ENCODE results near the gene RHOB.

RHOB gene

GRCh38 chr2:20465716-20466394 lies 19.0 kb downstream of the RHOB start:
- no peak overlapping the region for H3K4me3 ChIP-seq (ENCODE audit: low read length)
- TF ChIP-seq, protein P1, sequence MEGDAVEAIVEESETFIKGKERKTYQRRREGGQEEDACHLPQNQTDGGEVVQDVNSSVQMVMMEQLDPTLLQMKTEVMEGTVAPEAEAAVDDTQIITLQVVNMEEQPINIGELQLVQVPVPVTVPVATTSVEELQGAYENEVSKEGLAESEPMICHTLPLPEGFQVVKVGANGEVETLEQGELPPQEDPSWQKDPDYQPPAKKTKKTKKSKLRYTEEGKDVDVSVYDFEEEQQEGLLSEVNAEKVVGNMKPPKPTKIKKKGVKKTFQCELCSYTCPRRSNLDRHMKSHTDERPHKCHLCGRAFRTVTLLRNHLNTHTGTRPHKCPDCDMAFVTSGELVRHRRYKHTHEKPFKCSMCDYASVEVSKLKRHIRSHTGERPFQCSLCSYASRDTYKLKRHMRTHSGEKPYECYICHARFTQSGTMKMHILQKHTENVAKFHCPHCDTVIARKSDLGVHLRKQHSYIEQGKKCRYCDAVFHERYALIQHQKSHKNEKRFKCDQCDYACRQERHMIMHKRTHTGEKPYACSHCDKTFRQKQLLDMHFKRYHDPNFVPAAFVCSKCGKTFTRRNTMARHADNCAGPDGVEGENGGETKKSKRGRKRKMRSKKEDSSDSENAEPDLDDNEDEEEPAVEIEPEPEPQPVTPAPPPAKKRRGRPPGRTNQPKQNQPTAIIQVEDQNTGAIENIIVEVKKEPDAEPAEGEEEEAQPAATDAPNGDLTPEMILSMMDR (conservative IDR thresholded peaks at IDR 0.05; ENCODE audit: low read depth, low read length), result no peak
- peak; percentile 83 for DNase-seq (ENCODE audit: low read depth)

DNA sequence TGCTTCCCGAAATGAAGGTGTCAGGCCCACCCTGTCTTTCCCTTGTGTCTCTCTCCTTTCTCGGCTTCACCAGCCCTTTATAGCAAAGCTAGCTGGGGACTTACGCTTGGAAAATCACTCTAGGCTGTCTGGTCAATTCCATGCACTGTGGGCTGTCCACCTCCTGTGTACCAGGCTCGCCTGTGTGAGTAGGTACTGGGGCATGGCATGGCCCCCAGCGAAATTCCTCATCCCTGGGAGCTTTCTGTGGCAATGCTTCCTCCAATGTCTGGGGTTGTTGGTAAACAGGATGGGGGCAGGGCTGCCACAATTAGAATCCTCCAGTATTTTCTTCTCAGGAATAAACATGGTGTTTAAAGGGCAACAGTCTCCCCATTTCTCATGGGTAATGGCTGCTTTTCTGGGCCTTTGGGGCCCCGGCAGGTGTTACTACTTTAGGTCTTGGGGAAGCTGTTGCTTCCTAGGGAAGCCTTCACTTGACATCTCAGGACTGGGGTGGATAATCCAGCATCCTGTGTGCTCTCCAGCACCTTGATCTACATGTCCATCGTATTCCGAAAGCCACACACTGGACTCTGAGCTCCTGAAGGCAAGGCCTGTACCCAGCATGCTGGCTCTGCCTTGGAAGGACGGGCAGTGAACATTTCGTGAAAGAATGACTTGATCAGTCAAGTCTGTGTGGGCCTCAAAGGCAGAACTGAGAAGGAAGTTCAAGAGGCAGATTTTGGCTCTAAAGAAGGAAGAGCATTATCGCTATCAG lies 21.1 kb downstream of the RHOB start:
- no peak overlapping the region for H3K4me3 ChIP-seq (ENCODE audit: low read length)
- no peak for DNase-seq (ENCODE audit: low read depth)
- TF ChIP-seq, protein P1 (conservative IDR thresholded peaks at IDR 0.05; ENCODE audit: low read depth, low read length), result no peak

- no peak for DNase-seq (ENCODE audit: low read depth)
- H3K4me3 ChIP-seq (ENCODE audit: low read length), result no peak overlapping the region
- TF ChIP-seq, protein P1 (conservative IDR thresholded peaks at IDR 0.05; ENCODE audit: low read depth, low read length), result no peak
Measured at GRCh38 chr2:20468549-20469500, 22.0 kb downstream of the RHOB start.

DNA sequence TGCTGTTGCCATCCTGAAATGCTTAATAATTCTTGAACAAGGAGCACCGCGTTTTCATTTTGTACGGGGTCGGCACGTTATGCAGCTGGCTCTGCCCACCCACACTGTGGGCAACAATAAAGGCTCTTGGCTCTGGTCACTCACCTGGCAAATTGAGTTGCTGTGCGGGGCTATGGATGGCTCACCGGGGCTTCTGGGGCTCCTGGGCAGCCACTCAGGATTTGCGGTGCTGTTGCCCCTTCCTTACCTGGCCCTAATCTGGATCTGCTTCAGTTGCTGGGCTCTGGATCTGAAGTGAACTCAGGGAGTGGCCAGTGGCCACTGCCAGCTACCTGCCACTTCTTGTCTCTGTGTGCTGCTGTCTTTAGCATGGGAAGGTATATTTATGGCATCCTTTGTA lies 22.7 kb downstream of the RHOB start:
- DNase-seq (ENCODE audit: low read depth), result no peak
- TF ChIP-seq, protein P1 (conservative IDR thresholded peaks at IDR 0.05; ENCODE audit: low read depth, low read length), result no peak
- no peak overlapping the region for H3K4me3 ChIP-seq (ENCODE audit: low read length)

DNA sequence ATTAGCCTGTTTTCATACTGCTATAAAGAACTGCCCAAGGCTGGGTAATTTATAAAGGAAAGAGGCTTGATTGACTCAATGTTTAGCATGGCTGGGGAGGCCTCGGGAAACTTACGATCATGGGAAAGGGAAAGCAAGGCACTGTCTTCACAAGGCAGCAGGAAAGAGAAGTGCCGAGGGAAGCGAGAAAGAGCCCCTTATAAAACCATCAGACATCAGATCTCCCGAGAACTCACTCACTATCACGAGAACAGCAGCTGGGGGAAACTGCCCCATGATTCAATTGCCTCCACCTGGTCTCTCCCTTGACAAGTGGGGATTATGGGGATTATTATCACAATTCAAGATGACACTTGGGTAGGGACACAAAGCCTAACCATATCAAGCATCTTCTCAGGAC lies 23.3 kb downstream of the RHOB start:
- no peak for DNase-seq (ENCODE audit: low read depth)
- TF ChIP-seq, protein P1 (conservative IDR thresholded peaks at IDR 0.05; ENCODE audit: low read depth, low read length), result no peak

DNA sequence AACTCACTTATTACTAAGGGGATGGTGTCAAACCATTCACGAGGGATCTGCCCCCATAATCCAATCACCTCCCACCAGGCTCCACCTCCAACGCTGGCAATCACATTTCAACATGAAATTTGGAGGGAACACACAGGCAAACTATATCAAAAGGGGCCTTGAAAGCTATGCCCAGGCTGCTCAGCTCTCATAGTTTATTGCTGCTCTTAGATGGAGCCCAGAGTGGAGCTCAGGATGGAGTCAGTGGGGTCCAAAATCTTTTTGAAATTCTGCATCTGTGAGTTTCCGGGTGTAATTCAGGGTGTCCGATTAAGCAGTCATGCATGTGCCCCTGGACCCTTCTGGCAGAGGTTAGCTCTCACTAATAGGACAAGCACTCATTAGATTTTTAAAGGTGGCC lies 24.3 kb downstream of the RHOB start:
- TF ChIP-seq, protein P1 (conservative IDR thresholded peaks at IDR 0.05; ENCODE audit: low read depth, low read length), result no peak
- no peak overlapping the region for H3K4me3 ChIP-seq (ENCODE audit: low read length)
- no peak for DNase-seq (ENCODE audit: low read depth)

More for the DNA sequence above, 23.3 kb downstream of the RHOB start:
- H3K4me3 ChIP-seq (ENCODE audit: low read length), result no peak overlapping the region

All from retinal pigment epithelial cell (primary cell).